Bone marrow (tissue), 2 donors: ENCODE data around the gene KCNK5.

Source experiments
- DNase-seq, 2 donors: peaks; one replicate each; lab custom pipeline; 2025; lab: John Stamatoyannopoulos, UW

KCNK5 gene

DNA sequence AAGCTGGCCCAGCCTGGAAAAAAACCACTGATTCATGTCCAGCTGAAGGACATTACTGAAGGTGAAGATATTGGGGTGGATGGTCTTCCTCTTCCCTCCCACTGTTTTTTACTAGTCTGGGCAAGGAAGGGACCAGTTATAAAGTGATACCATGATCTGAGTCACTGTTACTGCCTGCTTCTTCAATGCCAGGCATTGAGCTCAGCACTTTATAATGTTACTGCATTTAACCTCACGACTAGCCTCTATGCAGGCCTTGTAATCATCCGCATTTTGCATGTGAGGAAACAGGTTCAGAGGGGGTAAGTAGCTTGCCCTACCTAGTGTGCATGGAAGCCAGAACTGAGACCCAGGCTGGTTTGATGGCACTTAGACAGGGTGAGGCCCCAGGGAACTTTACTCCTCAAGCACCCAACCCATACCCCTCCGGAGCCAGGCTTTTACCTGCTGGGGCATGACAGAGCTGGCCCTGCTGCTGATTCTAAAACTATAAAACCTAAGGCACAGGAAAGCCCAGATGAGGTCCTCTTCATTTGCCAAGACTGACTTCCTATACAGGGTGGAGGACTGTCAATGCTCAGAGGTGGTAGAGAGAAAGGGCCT is 11.0 kb upstream of the KCNK5 start:
- no peak for DNase-seq

DNA sequence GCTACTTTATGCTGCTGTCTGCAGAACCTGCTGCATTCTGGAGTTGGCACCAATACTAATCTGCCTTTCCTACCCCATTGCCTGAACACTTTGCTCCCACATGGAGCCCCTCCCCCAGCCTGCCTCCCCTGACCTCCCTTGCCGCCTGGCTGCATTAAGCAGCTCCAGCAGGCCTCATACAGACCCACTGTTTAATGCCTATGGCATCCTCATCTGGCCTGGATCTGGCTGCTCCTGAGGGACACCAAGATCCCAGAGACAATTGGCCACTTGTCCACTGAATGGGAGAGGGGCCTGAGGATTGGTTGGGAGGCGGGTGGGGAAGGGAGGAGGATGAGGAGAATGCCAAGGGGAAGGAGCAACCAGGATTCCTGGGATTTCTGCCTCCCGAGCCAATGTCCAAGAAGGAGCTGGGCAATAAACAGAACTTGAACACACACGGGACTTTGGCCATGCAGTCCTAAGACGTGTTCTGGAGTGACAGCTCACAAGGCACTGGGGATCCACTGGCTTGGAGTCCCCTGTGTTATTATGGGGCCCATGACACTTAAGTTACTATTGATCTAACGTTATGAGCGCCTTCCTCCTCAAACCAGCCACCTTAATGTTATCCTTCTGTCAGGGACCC is 10.4 kb upstream of the KCNK5 start:
- no peak for DNase-seq

DNA sequence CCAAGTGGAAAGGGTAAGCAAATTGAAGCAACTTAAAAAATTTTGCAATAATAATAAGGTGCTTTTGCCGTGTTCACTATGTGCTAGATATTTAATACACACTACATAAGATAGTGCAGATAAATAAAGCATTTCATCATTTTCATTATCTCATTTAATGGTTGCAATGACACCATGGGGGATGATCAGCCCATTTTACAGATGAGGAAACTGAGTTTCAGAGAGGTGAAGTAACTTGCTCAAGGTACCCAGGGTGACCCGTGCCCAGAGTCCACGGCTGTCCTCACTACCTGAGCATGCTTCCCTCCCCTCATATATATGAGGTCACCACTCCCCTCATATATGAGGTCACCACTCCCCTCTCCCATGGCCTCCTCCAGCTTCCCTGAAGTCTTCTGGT is 7.5 kb upstream of the KCNK5 start:
- no peak for DNase-seq

GRCh38 chr6:39233333-39233732 is 4.1 kb upstream of the KCNK5 start:
- DNase-seq, result no peak

DNA sequence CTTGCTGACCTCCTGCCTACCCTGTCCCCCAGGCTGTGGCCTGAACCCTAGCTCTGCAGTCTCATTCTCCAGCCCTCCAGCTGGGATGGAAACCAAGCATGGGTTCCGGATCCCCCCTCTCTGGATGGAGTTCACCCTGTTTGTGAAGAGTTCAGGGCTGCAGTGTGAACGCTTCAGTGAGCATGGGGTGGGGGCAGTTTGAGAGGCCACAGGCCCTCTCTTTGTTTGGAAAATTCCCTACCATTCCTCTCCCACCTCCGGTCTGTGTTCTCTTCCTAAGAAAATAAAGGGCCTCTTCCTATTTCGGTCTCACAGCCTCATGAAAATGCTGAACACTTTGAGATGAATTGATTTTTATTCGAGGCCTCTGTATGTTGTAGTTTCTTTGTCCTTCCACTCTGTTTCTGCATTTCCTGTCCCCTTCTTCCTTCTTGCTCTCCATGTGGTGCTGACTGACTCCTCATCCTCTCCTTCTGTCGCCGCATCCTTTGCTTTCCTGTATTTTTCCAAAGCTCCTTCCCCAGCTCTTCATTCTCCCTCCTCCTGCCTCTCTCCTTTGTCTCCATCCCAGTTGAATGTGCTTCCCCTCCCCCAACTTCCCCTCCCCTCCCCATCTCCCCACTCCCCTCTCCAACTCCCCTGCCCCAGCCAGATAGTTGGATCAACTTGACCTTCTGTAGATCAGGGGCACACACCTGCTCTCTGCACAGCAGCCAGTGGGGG is 2.4 kb upstream of the KCNK5 start:
- no peak for DNase-seq

GRCh38 chr6:39230654-39231035 is 1.4 kb upstream of the KCNK5 start:
- no peak for DNase-seq

DNA sequence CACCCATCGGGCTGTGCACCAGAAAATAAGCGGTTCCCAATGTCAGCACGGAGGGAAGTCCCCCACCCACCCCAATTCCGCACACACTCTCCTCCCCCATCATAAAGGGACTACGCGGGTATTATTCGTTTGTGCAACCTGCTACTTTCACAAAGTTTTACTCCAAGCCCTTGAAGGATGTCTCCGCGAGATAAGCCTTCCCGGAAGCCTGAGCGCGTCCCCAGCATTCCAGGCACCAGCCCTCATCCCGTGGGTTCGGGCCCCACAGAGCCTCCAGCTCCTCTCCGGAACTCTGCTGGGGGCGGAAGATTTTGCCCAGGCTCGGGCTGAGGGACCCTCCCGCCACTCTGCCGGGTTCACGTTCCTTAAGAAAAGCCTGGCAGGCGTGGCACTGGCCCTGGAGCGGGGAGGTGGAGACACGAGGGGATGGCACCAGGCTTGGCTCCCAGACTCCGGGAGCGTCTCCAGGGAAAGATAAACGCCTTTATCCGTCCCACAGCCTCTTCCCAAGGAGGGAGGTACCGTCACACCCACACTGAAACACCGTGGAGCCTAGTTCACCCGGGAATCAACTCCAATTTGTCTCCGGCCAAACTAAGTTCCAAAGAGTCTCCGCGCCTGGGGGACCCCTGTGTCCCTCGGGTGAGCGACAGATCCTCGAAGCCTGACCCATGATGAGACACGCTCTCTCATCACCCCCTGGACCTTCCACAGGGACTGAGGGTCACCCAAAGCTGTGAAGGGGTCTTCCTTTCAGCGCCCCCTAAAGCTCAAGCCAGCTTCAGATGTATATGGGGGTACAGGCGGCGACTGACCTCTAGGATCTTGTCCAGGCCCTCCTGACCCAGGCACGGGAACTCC is 934 bp downstream of the KCNK5 start:
- no peak for DNase-seq

DNA sequence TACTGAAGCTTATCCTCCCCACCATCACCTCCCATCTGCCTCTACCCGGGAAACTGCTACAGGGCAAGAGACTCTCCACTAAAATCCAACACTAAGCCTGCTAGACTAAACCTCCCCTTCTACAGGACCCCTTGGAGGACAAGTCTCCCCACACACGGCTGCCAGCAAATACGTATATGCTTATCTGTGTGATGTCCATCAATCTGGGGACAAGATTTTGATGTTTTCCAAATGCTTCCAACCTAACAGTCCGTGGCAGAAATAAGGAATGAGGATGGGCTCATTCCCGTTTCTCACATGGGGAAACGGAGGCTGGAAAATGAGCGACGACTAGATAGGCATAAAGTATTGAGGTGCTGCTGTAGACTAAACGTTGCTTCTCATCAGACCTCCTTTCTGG is 1.8 kb downstream of the KCNK5 start:
- DNase-seq, result no peak

DNA sequence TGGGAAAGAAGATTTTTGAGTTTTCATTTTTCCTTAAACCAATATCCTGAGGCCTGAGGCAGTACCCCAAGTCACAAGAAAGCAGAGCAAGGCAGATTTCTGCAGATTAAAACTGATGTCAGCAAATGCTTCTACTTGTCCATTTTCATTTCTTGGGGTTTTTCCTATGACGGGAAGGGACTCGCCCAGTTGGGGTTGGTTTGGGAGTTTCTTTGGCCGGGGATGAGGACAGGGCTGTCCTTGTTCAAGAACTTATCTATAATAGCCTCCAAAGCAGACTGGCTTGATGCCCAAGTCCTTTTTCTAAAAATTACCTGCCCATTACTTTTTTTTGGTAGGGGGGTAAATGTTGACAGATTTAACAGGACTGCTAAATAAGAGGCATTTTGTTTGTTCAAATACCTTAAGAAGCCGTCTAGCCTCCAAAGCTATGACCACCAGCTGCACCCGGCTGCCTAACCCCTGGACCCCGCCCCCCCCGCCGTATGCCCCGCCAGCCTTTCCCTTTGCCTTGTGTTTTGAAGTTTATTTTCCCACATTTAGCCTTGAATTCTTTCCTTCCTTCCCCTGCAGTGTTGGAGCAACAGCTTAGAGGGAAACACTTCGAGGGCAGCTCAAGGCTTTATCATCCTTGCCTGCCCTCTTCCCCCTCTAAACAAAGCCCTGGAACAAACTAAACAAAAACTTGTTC is 2.5 kb downstream of the KCNK5 start:
- DNase-seq, result no peak

DNA sequence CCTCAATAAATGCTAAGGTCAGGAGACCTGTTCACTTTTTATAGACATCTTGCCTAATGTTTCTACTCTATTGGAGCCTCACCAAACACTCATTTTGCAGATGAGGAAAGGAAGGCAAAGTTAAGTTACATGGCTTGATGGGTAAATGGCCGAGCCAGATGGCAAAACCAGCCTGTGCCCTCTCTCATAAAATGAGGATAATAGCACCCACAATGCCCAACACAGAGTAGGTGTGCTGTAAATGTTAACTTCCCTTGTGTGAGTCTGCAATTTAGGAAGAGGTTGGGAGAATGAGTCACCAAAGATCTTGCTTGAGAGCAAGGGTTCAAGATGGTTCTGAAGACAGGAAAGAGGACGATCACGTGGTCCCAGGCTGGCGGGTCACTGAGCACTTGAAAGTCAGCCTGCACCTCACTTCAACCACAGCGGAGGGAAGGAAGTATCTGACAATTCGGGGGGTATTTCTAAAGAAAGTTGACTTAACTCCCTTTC is 3.3 kb downstream of the KCNK5 start:
- peak in 1 of 2 donors; percentile 98 for DNase-seq

GRCh38 chr6:39225543-39225942 is 3.7 kb downstream of the KCNK5 start:
- DNase-seq, result no peak

DNA sequence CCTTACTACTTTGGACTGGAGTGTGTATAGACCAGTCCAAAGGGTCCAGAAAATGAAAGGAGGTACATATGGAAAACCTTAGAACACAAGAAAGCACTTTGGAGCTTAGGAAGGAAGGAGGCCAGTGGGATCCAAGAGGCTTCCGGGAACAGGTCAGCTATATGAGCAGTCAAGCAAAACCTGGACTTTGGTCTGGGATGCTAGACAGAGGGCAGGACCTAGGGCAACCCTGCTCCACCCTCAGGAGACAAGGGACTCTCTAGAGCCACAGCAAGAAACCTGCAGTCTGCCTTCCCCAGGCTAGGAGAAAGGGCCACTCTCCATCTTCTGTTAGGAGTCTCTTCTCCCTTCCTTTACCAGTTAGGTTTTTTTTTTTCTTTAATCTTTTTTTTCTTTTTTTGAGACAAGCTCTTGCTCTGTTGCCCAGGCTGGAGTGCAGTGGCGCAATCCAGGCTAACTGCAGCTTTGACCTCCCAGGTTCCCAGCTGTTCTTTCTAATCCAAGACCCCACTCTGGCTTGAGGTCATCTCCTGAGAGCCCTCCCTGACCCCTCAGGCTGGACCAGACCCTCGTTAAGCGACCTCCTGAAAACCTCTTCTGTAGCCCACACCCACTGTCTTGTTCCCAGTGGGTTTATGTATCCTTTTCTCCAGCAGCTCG is 4.6 kb downstream of the KCNK5 start:
- DNase-seq, result no peak

GRCh38 chr6:39224011-39224410 is 5.3 kb downstream of the KCNK5 start:
- DNase-seq, result no peak

DNA sequence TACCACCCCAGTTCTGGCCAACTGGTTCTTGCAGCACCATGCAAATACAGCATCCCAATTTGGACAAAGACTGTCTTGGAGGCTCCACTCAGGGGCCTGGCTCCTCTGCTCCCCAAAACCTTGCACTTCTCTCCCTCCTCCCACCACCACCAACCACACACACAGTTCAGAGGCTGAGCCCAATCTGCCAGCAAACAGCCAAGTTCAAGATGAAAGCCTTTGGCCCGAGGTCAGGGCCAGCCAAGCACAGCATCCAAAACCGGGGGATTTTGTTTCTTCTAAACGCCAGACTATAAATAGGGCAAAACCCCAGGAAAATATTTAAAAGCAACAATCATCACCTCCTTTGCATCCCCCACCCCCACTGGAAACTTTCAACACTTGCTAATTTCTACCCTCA is 5.7 kb downstream of the KCNK5 start:
- no peak for DNase-seq

- DNase-seq, result no peak
Measured at GRCh38 chr6:39223061-39223460, 6.2 kb downstream of the KCNK5 start.

GRCh38 chr6:39221779-39222641 is 7.3 kb downstream of the KCNK5 start:
- DNase-seq, result no peak

- no peak for DNase-seq
Measured at GRCh38 chr6:39221115-39221514, 8.2 kb downstream of the KCNK5 start.

DNA sequence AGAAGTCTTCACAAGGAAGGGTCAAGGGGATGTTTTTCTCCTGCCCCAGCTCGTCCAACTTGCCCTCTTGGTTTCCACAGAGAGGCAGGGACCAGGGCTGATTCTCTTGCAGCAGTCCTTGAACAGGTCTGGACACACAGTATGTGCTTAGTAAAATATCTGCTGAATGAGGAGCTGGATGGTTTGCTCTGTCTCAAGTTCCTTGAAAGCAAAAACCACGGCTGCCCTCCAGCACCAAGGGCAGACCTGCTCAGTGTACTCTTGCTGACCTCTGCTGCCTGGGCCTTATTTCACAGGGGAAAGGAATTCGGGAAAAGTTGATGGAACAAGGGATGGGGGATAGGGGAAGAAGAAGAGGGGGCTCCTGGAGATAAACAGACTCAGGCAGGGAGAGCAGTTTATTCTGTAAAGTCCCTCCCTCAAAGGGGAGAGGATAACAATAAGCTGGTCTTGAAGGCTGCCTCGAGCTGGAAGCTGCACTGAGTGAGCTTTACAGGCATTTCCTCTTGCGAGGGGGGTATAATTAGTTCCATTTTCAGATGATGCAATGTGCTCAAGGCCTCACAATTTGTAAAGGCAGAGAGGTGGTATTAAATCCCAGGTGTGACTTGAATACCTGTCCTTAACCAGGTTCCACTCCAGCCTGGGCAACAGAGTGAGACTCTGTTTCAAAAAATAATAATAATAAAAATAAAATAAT is 10.3 kb downstream of the KCNK5 start:
- peak in 1 of 2 donors; percentile 66 for DNase-seq

GRCh38 chr6:39217177-39217864 is 12.0 kb downstream of the KCNK5 start:
- DNase-seq, result no peak
